ENCODE results near the gene FBXL2.

Gene FBXL2

DNA sequence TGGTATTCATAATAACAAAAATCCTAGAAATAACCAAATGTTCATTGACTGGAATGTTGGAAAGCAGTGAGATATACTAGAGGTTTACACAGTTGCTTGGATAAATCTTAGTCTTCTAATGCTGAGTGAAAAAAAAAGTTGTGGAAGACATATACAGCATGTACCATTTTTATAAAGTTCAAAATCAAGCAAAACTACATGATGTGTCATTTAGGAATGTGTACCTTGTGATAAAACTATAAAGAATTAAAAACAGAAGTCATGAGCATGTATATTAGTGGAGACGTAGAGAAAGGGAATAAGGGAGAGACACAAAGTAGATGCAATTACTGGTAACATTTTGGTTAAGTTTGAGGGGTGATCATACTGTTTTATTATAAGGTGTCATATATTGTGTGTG lies 45.2 kb downstream of the FBXL2 start (continued):
- TF ChIP-seq PPARA (CRISPR knock-in tag; IDR thresholded peaks at IDR 0.05; ENCODE audit: borderline replicate concordance) (no peak), TOX (CRISPR knock-in tag; IDR thresholded peaks at IDR 0.05; ENCODE audit: borderline replicate concordance) (no peak), OSR1 (CRISPR knock-in tag; IDR thresholded peaks at IDR 0.05) (no peak), ZC3H10 (CRISPR knock-in tag; IDR thresholded peaks at IDR 0.05) (no peak), TSHZ2 (CRISPR knock-in tag; IDR thresholded peaks at IDR 0.05) (no peak)

DNA sequence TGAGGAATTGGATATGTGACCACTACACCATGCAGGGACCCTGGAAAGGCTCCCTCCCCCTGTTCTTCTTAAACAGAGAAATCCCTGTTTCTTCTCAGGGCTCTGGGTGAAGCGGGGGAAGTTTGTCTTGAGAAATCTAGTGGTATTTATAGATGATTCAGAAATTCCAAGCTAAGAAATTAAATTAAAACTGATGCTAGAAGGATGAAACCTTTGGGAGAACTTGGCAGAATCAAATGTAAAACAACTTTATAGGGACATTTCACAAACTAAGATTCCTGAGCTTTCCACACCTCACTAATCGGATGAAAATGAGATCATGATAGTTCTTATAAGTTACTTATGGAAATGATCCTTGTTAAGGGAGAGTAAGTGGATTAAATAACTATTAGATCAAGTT lies 54.2 kb downstream of the FBXL2 start:
- TF ChIP-seq ZNF8 (CRISPR knock-in tag; IDR thresholded peaks at IDR 0.05): 0 out of 2 replicates have a peak, but pooled peaks have one; percentile 5
- TF ChIP-seq ISL1 (CRISPR knock-in tag; IDR thresholded peaks at IDR 0.05): peak; percentile 98
- no peak for TF ChIP-seq BACH2 (CRISPR knock-in tag; IDR thresholded peaks at IDR 0.05; ENCODE audit: borderline replicate concordance)
- TF ChIP-seq, protein P1, sequence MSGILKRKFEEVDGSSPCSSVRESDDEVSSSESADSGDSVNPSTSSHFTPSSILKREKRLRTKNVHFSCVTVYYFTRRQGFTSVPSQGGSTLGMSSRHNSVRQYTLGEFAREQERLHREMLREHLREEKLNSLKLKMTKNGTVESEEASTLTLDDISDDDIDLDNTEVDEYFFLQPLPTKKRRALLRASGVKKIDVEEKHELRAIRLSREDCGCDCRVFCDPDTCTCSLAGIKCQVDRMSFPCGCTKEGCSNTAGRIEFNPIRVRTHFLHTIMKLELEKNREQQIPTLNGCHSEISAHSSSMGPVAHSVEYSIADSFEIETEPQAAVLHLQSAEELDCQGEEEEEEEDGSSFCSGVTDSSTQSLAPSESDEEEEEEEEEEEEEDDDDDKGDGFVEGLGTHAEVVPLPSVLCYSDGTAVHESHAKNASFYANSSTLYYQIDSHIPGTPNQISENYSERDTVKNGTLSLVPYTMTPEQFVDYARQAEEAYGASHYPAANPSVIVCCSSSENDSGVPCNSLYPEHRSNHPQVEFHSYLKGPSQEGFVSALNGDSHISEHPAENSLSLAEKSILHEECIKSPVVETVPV (CRISPR knock-in tag; IDR thresholded peaks at IDR 0.05): 0 out of 2 replicates have a peak, but pooled peaks have one; percentile 13
- TF ChIP-seq ZFP3 (CRISPR knock-in tag; IDR thresholded peaks at IDR 0.05): no peak
- TF ChIP-seq GLIS3 (CRISPR knock-in tag; IDR thresholded peaks at IDR 0.05): no peak
- TF ChIP-seq CSDC2 (CRISPR knock-in tag; IDR thresholded peaks at IDR 0.05): no peak
- TF ChIP-seq CREB5 (CRISPR knock-in tag; IDR thresholded peaks at IDR 0.05; ENCODE audit: low read depth): peak; percentile 90
- TF ChIP-seq ZNF565 (CRISPR knock-in tag; conservative IDR thresholded peaks at IDR 0.05; ENCODE audit: low read depth): no peak
- TF ChIP-seq PPARA (CRISPR knock-in tag; IDR thresholded peaks at IDR 0.05; ENCODE audit: borderline replicate concordance): no peak
- TF ChIP-seq ESRRG (CRISPR knock-in tag; IDR thresholded peaks at IDR 0.05): no peak; the same call in 1 of the 2 replicates
- TF ChIP-seq ZFP30 (CRISPR knock-in tag; IDR thresholded peaks at IDR 0.05): peak; percentile 55; the same call in 1 of the 2 replicates
- no peak for TF ChIP-seq TCF4 (CRISPR knock-in tag; IDR thresholded peaks at IDR 0.05; ENCODE audit: borderline replicate concordance)
- TF ChIP-seq TOX (CRISPR knock-in tag; IDR thresholded peaks at IDR 0.05; ENCODE audit: borderline replicate concordance): no peak
- 0 out of 2 replicates have a peak, but pooled peaks have one; percentile 24 for TF ChIP-seq SNAI2 (CRISPR knock-in tag; IDR thresholded peaks at IDR 0.05)
- peak; percentile 75; the same call in 1 of the 2 replicates for TF ChIP-seq ZC3H10 (CRISPR knock-in tag; IDR thresholded peaks at IDR 0.05)
- no peak; the same call in 1 of the 2 replicates for TF ChIP-seq POU6F1 (CRISPR knock-in tag; IDR thresholded peaks at IDR 0.05; ENCODE audit: borderline replicate concordance, low read depth)
- TF ChIP-seq ZNF70 (CRISPR knock-in tag; IDR thresholded peaks at IDR 0.05): no peak
- TF ChIP-seq, protein P2, sequence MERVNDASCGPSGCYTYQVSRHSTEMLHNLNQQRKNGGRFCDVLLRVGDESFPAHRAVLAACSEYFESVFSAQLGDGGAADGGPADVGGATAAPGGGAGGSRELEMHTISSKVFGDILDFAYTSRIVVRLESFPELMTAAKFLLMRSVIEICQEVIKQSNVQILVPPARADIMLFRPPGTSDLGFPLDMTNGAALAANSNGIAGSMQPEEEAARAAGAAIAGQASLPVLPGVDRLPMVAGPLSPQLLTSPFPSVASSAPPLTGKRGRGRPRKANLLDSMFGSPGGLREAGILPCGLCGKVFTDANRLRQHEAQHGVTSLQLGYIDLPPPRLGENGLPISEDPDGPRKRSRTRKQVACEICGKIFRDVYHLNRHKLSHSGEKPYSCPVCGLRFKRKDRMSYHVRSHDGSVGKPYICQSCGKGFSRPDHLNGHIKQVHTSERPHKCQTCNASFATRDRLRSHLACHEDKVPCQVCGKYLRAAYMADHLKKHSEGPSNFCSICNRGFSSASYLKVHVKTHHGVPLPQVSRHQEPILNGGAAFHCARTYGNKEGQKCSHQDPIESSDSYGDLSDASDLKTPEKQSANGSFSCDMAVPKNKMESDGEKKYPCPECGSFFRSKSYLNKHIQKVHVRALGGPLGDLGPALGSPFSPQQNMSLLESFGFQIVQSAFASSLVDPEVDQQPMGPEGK (CRISPR knock-in tag; IDR thresholded peaks at IDR 0.05; ENCODE audit: borderline replicate concordance): peak; percentile 93
- TF ChIP-seq RARB (CRISPR knock-in tag; IDR thresholded peaks at IDR 0.05): no peak
- no peak for TF ChIP-seq ARNTL (CRISPR knock-in tag; IDR thresholded peaks at IDR 0.05; ENCODE audit: borderline replicate concordance, low read depth)
- TF ChIP-seq TSHZ2 (CRISPR knock-in tag; IDR thresholded peaks at IDR 0.05): no peak

More for the DNA sequence above, 54.2 kb downstream of the FBXL2 start:
- ATAC-seq: peak; percentile 88
